CD14-positive monocyte (primary cell): ENCODE results near the gene MAGEL2. TPM values are rescaled to one million over a fixed set of nuclear protein-coding genes. Genes with fewer than 3 reads are reported as not detected.

ENCODE experiments used
- DNase-seq, 3 donors: peaks; one replicate each; pipeline ENCODE4 v3.0.0-alpha.2; 2011 to 2022
- H2AFZ ChIP-seq: 2 replicates; pipeline ENCODE4 v1.6.0; 2012; ENCODE audit warnings: mild to moderate bottlenecking, low read depth, low read length, inconsistent platforms; ENCODE audit not compliant: insufficient read depth, poor library complexity, severe bottlenecking
- H3K27ac ChIP-seq, 2 donors: 1 replicate in 1 of 2; 2 replicates in 1 of 2; pipeline ENCODE4 v1.5.1; 2012 to 2013; ENCODE audit warnings: low read length in 2 of 2, control low read depth in 1 of 2, inconsistent platforms in 1 of 2, low read depth in 1 of 2, mild to moderate bottlenecking in 1 of 2
- H3K27me3 ChIP-seq, 2 donors: one replicate each; pipeline versions ENCODE4 v1.6.0 to v1.6.1; 2011 to 2013; ENCODE audit warnings: low read length in 2 of 2; ENCODE audit not compliant: control insufficient read depth in 2 of 2, insufficient read depth in 2 of 2
- H3K36me3 ChIP-seq, 2 donors: replicated peaks in 1 of 2; 1 replicate in 1 of 2; 2 replicates in 1 of 2; pipeline versions ENCODE4 v1.5.1 to v1.6.1; 2012 to 2013; ENCODE audit warnings: low read length in 2 of 2, control low read depth in 1 of 2, inconsistent platforms in 1 of 2, mild to moderate bottlenecking in 1 of 2; ENCODE audit not compliant: insufficient read depth in 2 of 2, control insufficient read depth in 1 of 2
- H3K4me1 ChIP-seq, 2 donors: 1 replicate in 1 of 2; 2 replicates in 1 of 2; pipeline versions ENCODE4 v1.5.1 to v1.6.1; 2012 to 2013; ENCODE audit warnings: low read length in 2 of 2, control low read depth in 1 of 2, inconsistent platforms in 1 of 2, mild to moderate bottlenecking in 1 of 2, moderate library complexity in 1 of 2; ENCODE audit not compliant: insufficient read depth in 2 of 2, control insufficient read depth in 1 of 2
- H3K4me2 ChIP-seq: replicated peaks from 2 replicates; pipeline ENCODE3; 2012; ENCODE audit warnings: low read length, moderate library complexity, mild to moderate bottlenecking; ENCODE audit not compliant: poor library complexity, severe bottlenecking; ENCODE audit errors: extremely low read depth
- H3K4me3 ChIP-seq, 3 experiments: fragments of 200-600 bp in 1 of 3; sonication (generic) in 1 of 3; replicated peaks in 1 of 3; 1 replicate in 2 of 3; 2 replicates in 1 of 3; pipeline ENCODE4 v1.5.1; 2011 to 2013; ENCODE audit warnings: low read length in 3 of 3, mild to moderate bottlenecking in 3 of 3, control low read depth in 2 of 3, low read depth in 2 of 3, inconsistent platforms in 1 of 3, moderate library complexity in 1 of 3
- H3K79me2 ChIP-seq: 2 replicates; pipeline ENCODE4 v1.6.0; 2012; ENCODE audit warnings: mild to moderate bottlenecking, control low read depth, inconsistent platforms, low read length, moderate library complexity; ENCODE audit not compliant: insufficient read depth
- H3K9ac ChIP-seq: 2 replicates; pipeline ENCODE4 v1.6.0; 2017; ENCODE audit warnings: low read length, mild to moderate bottlenecking; ENCODE audit not compliant: insufficient read depth, poor library complexity, severe bottlenecking
- H3K9me3 ChIP-seq, 2 donors: replicated peaks in 1 of 2; 1 replicate in 1 of 2; 2 replicates in 1 of 2; pipeline versions ENCODE4 v1.5.1 to v1.6.1; 2012 to 2013; ENCODE audit warnings: low read length in 2 of 2, control low read depth in 1 of 2; ENCODE audit not compliant: control insufficient read depth in 1 of 2, insufficient read depth in 1 of 2
- H4K20me1 ChIP-seq: 2 replicates; pipeline ENCODE4 v1.6.0; 2012; ENCODE audit warnings: mild to moderate bottlenecking, low read length, control low read depth, moderate library complexity; ENCODE audit not compliant: insufficient read depth
- H3K27ac Mint-ChIP-seq, 7 donors: one replicate each; pipeline ENCODE4 v1.8.0; 2020; ENCODE audit warnings: mild to moderate bottlenecking in 7 of 7, mixed read lengths in 7 of 7, moderate library complexity in 6 of 7, inconsistent platforms in 2 of 7
- H3K27me3 Mint-ChIP-seq, 3 donors: one replicate each; pipeline ENCODE4 v1.8.0; 2021 to 2022; ENCODE audit warnings: low read depth in 3 of 3, mild to moderate bottlenecking in 3 of 3, mixed read lengths in 3 of 3, moderate library complexity in 3 of 3, inconsistent platforms in 1 of 3
- H3K36me3 Mint-ChIP-seq, 2 donors: one replicate each; pipeline ENCODE4 v1.8.0; 2020; ENCODE audit warnings: mixed read lengths in 2 of 2, inconsistent platforms in 1 of 2, mild to moderate bottlenecking in 1 of 2
- H3K4me1 Mint-ChIP-seq: one replicate; pipeline ENCODE4 v1.8.0; 2020; ENCODE audit warnings: mild to moderate bottlenecking, mixed read lengths
- H3K4me3 Mint-ChIP-seq, 2 donors: one replicate each; pipeline ENCODE4 v1.8.0; 2020; ENCODE audit warnings: mild to moderate bottlenecking in 2 of 2, mixed read lengths in 2 of 2, moderate library complexity in 1 of 2
- H3K9me3 Mint-ChIP-seq, 7 donors: one replicate each; pipeline ENCODE4 v1.8.0; 2020 to 2022; ENCODE audit warnings: mixed read lengths in 7 of 7, mild to moderate bottlenecking in 6 of 7, moderate library complexity in 6 of 7, inconsistent platforms in 2 of 7
- WGBS: methylation state at CpG from one replicate; pipeline ENCODE4 v1.1.5; 2013; ENCODE audit warnings: missing lambda C conversion rate; ENCODE audit not compliant: insufficient coverage; 5-methylcytosine and 5-hydroxymethylcytosine counted together
- intact Hi-C, 2 donors: fragments of 100-400 bp; cut with micrococcal nuclease; formaldehyde crosslinking; loops; one replicate each; pipeline versions ENCODE4 v1.15.0 to v1.15.1; 2023
- polyA plus RNA-seq, 3 donors: library from polyadenylated mRNA; depleted of rRNA in 1 of 3; unstranded in 2 of 3; stranded (reverse) in 1 of 3; fragments of 300-500 nt in 2 of 3; fragments of >200 nt in 1 of 3; fragmentation: Illumina TruSeq in 2 of 3; gene quantifications; 1 replicate in 2 of 3; 2 replicates in 1 of 3; pipeline ENCODE4 v1.2.3, GENCODE V29; 2012 to 2021
- TF ChIP-seq, protein P1 (sequence below): fragments of 200-600 bp; IDR thresholded peaks from one replicate; pipeline ENCODE4 v1.8.0; 2022; ENCODE audit warnings: antibody characterized with exemption, mild to moderate bottlenecking

MAGEL2 gene
- polyA plus RNA-seq, 3 donors = not detected

DNA sequence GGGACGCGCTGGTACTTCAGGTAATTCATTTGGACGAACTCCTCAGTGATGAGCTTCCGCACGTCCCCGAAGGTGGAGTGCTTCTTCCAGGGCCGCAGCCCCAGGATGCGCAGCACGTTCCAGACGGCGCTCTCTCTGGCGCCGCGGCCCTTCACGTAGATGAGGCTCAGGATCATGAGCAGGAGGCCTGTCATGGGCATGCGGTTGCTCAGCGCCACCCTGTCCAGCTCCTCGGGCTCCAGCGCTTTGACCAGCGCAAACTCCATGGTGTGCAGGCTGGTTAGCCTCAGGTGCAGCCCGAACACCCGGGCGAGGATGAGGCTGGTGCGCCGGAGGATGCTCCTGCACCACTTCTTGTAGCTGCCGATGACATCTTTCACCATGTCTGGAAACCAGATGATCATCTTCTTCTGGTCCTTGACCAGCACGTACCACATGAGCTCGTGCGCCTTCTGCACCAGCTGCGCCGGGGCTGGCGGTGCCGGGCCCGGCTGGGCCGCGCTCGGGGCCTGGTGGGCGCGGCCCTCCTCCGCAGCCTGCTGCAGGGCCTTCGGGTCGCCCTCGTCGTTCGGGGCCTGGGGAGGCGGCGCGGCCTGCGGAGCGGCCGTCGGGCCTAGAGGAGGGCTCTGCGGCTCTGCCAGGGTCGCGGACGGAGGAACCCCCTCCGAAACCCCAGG is 38.9 kb upstream of the MAGEL2 start:
- H3K9me3 ChIP-seq = peaks cover 6 to 14% of the 10 kb centered on the region in 2 donors
- intact Hi-C loops = no loop called here
- Mint-ChIP-seq H3K9me3 (peaks cover 8 to 49% (median 13%) of the 10 kb centered on the region in 7 donors), H3K4me1 (no peaks in the 10 kb centered on the region), H3K4me3 (peak overlapping the region; percentile 55 to 56), H3K36me3 (no peaks in the 10 kb centered on the region), H3K27ac (no peak overlapping the region), H3K27me3 (peaks cover 3 to 8% (median 3%) of the 10 kb centered on the region in 3 donors)
- H3K4me3 ChIP-seq = peak overlapping the region in 1 of 3 experiments; percentile 54
- WGBS = 36% methylated on average over 57 of the region's 57 CpGs
- no peaks in the 10 kb centered on the region for H4K20me1 ChIP-seq
- TF ChIP-seq, protein P1, sequence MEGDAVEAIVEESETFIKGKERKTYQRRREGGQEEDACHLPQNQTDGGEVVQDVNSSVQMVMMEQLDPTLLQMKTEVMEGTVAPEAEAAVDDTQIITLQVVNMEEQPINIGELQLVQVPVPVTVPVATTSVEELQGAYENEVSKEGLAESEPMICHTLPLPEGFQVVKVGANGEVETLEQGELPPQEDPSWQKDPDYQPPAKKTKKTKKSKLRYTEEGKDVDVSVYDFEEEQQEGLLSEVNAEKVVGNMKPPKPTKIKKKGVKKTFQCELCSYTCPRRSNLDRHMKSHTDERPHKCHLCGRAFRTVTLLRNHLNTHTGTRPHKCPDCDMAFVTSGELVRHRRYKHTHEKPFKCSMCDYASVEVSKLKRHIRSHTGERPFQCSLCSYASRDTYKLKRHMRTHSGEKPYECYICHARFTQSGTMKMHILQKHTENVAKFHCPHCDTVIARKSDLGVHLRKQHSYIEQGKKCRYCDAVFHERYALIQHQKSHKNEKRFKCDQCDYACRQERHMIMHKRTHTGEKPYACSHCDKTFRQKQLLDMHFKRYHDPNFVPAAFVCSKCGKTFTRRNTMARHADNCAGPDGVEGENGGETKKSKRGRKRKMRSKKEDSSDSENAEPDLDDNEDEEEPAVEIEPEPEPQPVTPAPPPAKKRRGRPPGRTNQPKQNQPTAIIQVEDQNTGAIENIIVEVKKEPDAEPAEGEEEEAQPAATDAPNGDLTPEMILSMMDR = no peak
- DNase-seq = no peak
- H3K9ac ChIP-seq = no peak overlapping the region
- no peaks in the 10 kb centered on the region for H3K27me3 ChIP-seq
- peak overlapping the region; percentile 43 for H3K4me2 ChIP-seq
- no peaks in the 10 kb centered on the region for H3K36me3 ChIP-seq
- H3K4me1 ChIP-seq = peaks cover 0 to 5% of the 10 kb centered on the region in 2 donors
- no peaks in the 10 kb centered on the region for H3K79me2 ChIP-seq
- H3K27ac ChIP-seq = no peak overlapping the region
- peak overlapping the region; percentile 21 for H2AFZ ChIP-seq

DNA sequence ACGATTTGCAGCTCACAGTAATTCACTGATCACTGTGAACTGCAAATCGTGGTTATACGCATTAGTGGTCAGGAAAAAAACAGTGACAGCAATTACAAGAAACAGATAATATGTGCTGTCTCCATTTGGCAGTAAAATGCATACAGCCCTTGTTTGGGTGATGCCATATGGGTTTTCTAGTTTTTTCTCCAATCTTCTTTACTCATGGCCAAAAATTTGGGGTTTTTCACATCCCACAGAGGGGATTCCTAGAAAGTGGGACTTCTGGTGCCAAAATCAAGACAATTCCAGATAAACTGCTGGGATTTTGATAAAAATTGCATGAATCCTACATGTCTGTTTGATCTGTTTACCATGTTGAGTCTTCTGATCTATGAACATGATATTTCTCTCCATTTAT is 23.8 kb upstream of the MAGEL2 start:
- H3K9ac ChIP-seq = no peak overlapping the region
- no peak for DNase-seq
- Mint-ChIP-seq H3K27me3 (peaks cover 0 to 1% (median 0%) of the 10 kb centered on the region in 3 donors), H3K36me3 (no peaks in the 10 kb centered on the region), H3K9me3 (peaks cover 0 to under 1% (median 0%) of the 10 kb centered on the region in 7 donors), H3K4me1 (no peaks in the 10 kb centered on the region), H3K27ac (no peak overlapping the region), H3K4me3 (no peak overlapping the region)
- no peaks in the 10 kb centered on the region for H3K27me3 ChIP-seq
- TF ChIP-seq, protein P1 = no peak
- no peaks in the 10 kb centered on the region for H3K4me1 ChIP-seq
- intact Hi-C loops = no loop called here
- H4K20me1 ChIP-seq = no peaks in the 10 kb centered on the region
- H3K4me3 ChIP-seq = no peak overlapping the region
- no peaks in the 10 kb centered on the region for H3K9me3 ChIP-seq
- H3K4me2 ChIP-seq = no peak overlapping the region
- no peak overlapping the region for H3K27ac ChIP-seq
- no CpG with 5 or more reads among the region's 3 CpGs for WGBS
- H3K79me2 ChIP-seq = no peaks in the 10 kb centered on the region
- H3K36me3 ChIP-seq = no peaks in the 10 kb centered on the region
- H2AFZ ChIP-seq = no peak overlapping the region
